Fibroblast of pulmonary artery (primary cell): ENCODE results near the gene CACNA2D3.
A peak's percentile ranks its signal among the peaks of the same experiment; 100 is the strongest.

Source experiments
- DNase-seq: peaks from one replicate; pipeline ENCODE4 v3.0.0-alpha.2; 2010; ENCODE audit warnings: low read depth
- H3K4me3 ChIP-seq: replicated peaks from 2 replicates; pipeline ENCODE4 v1.5.1; 2011; ENCODE audit warnings: low read depth, mild to moderate bottlenecking, control low read depth, low read length, moderate library complexity
- TF ChIP-seq, protein P1 (sequence below): IDR thresholded peaks from 2 replicates; pipeline ENCODE4 v1.5.1; 2011; ENCODE audit warnings: mild to moderate bottlenecking, control low read depth, low read length, inconsistent platforms; ENCODE audit errors: missing control alignments

The CACNA2D3 gene

DNA sequence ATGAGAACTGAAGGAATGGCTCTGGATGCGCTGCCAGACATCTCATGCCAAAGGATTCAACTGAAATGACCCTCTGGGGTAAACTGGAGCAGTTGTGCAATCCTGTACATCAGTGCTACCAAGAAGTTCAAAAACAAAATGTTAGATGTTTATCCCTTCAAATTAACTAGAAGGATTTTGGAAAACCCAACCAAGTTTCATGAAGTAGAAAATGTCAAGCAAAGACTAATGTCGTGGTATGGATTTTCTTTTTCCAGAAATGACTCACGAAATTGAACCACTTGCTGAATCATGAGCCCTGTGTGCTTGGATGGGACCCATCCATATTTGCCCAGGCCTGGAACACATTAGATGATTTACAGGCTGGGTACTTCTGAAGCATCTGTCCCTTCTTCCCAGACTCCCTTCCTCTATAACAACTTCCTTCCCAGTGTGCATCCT is 703.9 kb downstream of the CACNA2D3 start:
- no peak overlapping the region for H3K4me3 ChIP-seq
- DNase-seq: no peak
- TF ChIP-seq, protein P1, sequence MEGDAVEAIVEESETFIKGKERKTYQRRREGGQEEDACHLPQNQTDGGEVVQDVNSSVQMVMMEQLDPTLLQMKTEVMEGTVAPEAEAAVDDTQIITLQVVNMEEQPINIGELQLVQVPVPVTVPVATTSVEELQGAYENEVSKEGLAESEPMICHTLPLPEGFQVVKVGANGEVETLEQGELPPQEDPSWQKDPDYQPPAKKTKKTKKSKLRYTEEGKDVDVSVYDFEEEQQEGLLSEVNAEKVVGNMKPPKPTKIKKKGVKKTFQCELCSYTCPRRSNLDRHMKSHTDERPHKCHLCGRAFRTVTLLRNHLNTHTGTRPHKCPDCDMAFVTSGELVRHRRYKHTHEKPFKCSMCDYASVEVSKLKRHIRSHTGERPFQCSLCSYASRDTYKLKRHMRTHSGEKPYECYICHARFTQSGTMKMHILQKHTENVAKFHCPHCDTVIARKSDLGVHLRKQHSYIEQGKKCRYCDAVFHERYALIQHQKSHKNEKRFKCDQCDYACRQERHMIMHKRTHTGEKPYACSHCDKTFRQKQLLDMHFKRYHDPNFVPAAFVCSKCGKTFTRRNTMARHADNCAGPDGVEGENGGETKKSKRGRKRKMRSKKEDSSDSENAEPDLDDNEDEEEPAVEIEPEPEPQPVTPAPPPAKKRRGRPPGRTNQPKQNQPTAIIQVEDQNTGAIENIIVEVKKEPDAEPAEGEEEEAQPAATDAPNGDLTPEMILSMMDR: no peak

DNA sequence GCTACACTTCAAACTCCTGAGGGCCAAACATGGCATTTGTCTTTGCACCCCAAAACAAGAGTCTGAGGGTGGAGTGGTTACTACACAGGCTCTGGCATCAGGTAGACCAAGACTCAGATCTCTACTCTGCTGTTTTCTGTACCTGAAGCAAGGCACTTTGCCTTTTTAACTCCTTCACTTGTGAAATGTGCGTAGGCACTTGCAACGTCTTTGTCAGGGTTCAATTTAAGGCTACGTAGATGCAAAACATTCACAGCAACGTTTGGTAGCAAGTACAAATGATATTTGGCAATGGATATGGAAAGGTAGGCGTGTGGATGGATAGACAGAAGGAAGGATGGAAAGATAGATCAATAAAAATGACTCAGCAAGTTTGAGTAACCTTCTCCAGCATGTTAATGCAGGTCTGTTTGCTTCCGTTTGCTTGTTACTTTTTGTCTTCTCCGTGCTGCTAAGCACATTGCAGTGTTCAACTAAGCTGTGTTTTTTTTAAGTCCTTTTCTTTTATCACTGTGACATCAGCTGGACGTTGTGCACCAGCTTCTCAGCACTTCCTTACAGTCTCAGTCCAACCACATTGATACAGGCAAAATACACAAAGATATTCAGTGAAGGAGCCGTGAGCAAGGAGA is 704.8 kb downstream of the CACNA2D3 start:
- H3K4me3 ChIP-seq: no peak overlapping the region
- TF ChIP-seq, protein P1: no peak
- no peak for DNase-seq

DNA sequence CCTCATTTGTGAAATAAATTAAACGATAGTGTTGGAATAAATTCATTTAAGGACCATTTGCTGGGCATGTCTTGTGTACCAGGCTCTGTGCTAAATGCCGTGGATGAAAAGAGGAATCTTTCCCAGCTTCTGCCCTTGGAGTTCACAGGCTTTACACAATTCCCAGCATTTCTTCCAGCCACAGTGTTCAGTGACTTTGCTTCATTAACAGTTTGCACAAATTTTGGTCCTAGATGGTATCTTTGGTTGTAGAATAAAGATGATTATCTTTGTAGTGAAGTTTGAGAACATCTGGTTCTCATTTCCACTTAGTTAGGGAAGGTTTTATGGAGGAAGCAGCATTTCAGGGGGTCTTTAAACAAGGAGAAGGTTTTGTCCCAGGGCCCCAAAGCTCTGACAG is 705.4 kb downstream of the CACNA2D3 start:
- H3K4me3 ChIP-seq: no peak overlapping the region
- DNase-seq: no peak
- TF ChIP-seq, protein P1: no peak

DNA sequence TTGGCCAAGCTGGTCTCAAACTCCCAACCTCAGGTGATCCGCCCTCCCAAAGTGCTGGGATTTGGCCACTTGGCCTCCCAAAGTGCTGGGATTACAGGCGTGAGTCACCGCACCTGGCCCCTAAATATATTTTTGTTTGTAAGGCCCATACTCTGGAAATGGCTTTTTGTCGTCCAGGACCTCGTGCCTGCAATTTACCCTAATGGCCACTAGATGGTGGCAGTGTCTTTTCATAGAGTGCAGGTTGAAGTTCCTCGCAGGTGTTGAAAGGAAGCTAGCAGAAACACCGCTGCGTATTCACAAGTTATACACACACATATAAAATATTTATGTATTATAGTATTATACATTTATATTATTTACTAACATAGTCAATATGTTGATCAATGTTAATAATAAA is 708.3 kb downstream of the CACNA2D3 start:
- peak; percentile 18 for DNase-seq
- TF ChIP-seq, protein P1: peak; percentile 58
- no peak overlapping the region for H3K4me3 ChIP-seq

DNA sequence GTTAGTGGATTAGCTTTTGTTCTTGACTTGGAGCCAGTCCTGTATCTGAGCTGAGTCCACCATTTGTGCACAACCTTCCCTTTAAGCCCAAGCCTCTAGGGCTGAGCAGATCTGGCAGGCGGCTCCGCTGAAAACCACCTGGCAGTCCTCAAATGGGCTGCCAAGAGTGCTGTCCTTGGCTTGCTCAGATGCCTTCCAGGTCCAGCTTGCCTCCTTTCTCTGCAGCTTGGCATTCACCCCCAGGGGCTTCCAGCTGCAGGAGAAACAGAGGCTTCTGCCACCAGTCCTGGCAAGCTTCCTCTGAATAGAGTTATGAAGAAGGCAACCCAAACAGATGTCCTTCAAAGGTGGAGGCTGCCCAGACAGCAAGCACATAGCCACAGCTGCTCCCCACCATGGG is 708.8 kb downstream of the CACNA2D3 start:
- H3K4me3 ChIP-seq: no peak overlapping the region

DNA sequence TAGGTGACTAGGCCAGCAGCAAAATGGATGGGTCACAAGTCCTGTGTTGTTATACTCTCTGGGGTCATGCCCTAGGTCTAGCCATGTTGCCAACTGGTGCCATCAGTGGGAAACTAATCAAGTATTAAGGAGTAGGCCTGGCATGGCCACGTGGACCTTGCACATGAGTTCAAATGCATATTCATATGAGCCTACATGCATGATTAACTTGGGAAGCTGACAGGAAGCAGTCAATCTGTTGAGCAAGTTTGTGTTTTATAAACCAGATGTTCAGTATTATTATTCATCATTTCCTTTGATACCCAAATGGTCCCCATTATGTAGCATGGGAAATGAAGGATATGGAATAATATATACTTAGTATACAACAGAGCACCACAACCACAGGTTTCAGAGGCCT is 710.5 kb downstream of the CACNA2D3 start:
- TF ChIP-seq, protein P1: no peak
- H3K4me3 ChIP-seq: no peak overlapping the region
- no peak for DNase-seq

More for the DNA sequence above, 708.8 kb downstream of the CACNA2D3 start:
- DNase-seq: no peak
- TF ChIP-seq, protein P1: no peak

DNA sequence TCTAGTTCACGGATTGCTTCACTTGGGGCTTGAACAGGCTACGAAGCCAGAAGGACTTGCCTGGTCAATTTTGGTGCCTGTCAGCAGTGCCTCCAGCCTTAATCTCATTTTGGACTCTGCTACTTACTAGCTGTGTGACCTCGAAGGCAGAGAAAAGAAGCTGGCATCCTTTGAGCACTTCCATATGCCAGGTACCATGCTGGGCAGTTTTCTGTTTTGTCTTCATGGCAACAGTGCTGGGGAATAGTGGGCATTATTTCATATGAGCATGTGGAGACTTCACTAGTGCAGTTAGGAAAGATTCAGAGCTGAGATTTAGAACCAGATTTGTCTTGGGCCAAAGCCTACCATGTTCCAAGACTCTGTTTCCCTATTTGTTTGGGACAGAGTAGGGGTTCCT is 713.3 kb downstream of the CACNA2D3 start:
- no peak for DNase-seq
- TF ChIP-seq, protein P1: no peak
- no peak overlapping the region for H3K4me3 ChIP-seq
